ENCODE measurements around the gene ZNF532.

The ZNF532 gene

DNA sequence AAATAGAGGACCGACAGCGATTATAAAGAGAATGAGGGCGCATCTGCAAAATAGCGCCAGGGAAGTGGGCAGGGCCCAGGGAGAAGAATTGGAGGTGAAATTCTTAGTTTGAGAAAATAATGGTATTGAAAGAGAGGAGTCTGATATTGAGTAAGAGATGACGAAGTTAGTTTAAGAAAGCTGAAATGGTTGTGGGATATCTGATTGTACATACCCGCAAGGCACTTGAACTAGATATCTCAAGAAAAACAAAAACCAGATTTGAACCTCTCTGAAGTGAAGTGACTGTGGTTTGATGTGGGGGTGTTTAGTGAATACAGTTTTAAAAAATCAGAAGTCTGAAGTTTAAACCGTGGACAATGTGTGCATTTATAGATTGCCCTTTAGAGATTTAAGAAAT, 38.9 kb downstream of the ZNF532 start:
- DNase-seq (ENCODE audit: extremely low read depth, low read depth) = no peak
- TF ChIP-seq, protein P1, sequence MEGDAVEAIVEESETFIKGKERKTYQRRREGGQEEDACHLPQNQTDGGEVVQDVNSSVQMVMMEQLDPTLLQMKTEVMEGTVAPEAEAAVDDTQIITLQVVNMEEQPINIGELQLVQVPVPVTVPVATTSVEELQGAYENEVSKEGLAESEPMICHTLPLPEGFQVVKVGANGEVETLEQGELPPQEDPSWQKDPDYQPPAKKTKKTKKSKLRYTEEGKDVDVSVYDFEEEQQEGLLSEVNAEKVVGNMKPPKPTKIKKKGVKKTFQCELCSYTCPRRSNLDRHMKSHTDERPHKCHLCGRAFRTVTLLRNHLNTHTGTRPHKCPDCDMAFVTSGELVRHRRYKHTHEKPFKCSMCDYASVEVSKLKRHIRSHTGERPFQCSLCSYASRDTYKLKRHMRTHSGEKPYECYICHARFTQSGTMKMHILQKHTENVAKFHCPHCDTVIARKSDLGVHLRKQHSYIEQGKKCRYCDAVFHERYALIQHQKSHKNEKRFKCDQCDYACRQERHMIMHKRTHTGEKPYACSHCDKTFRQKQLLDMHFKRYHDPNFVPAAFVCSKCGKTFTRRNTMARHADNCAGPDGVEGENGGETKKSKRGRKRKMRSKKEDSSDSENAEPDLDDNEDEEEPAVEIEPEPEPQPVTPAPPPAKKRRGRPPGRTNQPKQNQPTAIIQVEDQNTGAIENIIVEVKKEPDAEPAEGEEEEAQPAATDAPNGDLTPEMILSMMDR (IDR thresholded peaks at IDR 0.05; ENCODE audit: low read depth, low read length) = no peak

DNA sequence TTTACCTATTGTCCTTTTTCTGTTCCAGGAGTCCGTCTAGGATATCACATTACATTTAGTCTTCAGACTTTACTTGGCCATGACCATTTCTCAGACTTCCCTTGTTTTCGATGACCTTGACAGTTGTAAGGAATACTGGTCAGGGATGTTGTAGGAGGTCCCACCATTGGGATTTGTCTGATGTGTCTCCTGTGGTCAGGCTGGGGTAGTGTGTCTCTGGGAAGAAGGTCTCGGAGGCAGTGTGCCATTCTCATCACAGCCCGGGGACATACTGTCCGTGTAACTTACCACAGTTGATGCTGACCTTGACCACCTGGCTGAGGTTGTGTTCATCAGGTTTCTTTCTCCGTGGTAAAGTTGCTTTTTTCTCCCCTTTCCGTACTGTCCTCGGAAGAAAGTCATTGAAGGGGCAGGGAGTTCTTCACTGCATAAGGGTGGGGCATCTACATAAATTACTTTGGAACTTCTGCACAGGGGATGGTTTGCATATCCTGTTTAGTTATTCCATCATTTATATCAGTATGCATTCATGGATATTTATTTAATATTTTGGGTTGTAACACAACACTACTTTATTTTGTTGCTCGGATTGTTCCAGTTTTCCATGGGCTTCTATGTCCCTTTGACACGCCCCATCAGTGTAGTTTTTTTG, 41.2 kb downstream of the ZNF532 start:
- no peak for DNase-seq (ENCODE audit: extremely low read depth, low read depth)
- TF ChIP-seq, protein P1 (IDR thresholded peaks at IDR 0.05; ENCODE audit: low read depth, low read length) = no peak

DNA sequence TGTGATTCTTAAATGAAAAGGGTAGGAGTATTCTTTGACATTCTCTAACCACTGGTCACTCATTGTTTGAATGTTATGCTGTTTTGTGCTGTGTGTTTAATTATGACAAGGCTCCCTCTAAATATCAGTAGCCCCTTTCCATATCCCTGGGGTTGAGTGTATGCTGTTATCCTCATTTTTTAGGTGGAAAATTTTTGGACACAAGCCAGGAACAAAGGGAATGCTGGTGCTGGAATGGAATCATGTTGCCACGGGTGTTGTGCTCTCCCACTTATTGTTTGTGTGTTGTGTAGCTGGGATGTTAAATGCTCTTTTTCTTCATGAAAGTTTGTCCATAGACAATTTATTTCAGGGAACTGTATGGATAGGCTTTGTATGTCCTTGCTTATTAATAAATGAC, 43.3 kb downstream of the ZNF532 start:
- DNase-seq (ENCODE audit: extremely low read depth, low read depth) = no peak
- TF ChIP-seq, protein P1 (IDR thresholded peaks at IDR 0.05; ENCODE audit: low read depth, low read length) = no peak

DNA sequence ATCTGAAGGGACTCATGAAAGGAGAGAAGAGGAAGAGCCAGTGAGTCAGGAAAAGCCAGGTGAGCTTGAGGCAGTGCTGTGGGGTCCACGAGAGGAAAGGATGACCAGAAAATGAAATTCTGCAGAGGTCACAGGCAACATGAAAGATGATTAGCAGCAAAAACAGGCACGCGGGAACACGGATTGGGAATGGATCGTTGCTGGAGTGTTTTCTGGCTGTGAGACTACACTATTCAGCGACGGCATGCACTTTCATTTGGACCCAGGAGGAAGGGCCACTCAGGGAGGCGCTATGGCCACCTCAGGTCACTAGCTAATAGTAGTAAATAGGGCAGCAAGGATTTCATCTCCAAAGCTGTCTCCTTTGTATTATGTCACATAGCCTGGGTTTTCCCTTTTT, 44.8 kb downstream of the ZNF532 start:
- DNase-seq (ENCODE audit: extremely low read depth, low read depth) = no peak

DNA sequence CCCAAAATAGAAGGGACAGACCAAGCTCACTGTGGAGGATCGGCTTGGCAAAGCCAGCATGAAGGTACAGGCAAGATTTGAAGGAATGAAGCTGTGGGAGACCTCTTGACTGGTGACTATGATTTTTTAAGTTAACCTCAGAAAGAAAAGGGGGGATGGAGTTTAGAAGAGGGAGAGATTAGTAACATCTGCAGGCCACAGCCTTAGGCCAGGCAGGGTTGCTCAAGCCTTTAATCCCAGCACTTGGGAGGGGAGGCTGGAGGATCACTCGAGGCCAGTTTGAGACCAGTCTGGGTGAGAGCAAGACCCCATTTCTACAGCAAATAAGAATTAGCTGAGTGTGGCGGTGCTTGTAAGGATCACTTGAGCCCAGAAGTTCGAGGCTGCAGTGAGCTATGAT, 46.6 kb downstream of the ZNF532 start:
- peak; percentile 20 for DNase-seq (ENCODE audit: extremely low read depth, low read depth)
- TF ChIP-seq, protein P1 (IDR thresholded peaks at IDR 0.05; ENCODE audit: low read depth, low read length) = no peak

More for the DNA sequence above, 44.8 kb downstream of the ZNF532 start:
- TF ChIP-seq, protein P1 (IDR thresholded peaks at IDR 0.05; ENCODE audit: low read depth, low read length) = no peak

DNA sequence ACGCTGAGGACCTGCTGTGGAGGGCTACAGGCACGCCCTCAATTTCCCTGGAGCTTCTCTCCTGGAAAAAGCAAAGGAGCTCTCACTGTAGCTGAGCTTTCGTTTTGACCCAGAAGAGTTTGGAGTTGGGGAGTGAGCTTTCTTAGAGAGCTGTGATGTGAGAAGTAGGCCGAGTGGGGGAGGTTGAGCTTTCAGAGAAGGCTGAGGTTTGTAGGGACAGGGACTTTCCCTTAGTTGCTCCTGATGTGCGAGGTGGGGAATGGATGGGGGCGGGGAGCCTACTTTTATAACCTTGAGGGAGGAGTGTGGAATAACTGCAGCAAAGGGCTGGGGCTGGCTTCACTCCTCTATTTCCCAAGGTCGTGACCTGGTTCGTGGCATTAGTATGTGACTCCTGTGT, 47.1 kb downstream of the ZNF532 start:
- TF ChIP-seq, protein P1 (IDR thresholded peaks at IDR 0.05; ENCODE audit: low read depth, low read length) = no peak
- DNase-seq (ENCODE audit: extremely low read depth, low read depth) = no peak

DNA sequence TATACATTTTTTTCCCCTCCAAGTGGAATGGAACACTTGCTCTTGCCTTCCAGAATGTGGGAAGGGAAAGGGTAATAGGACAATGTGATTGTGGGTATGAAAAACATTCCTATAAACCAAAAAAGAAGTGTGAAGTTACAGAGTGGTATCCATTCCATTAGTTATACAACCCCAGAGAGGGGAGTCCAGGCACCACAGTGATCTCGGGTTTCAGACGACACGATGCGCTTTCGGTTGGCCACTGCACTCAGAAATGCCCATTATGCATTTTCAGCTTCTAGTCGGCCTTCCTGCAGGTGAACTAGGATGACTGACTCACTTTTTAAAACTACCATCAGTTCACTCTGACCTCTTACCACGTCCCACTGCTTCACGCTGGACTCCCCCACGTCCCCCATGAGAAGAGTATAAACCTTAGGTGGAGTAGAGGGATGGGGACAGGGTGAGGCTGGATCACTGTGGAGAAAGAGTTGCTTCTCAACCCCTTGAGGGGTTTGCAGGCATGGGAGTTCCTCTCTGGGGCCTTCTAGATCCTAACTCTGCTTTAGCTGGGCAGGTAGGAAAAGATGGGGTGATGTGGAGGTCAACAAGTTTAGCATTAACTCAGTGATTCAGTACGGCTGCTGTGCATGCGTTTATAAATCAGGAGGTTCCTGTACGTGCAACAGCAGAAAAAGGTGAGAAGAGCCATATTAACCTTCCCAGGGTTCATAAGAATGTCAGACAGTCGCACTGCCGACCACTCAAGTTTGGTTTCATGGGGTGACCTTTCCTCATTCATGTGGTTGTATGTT, 50.5 kb downstream of the ZNF532 start:
- DNase-seq (ENCODE audit: extremely low read depth, low read depth) = no peak
- TF ChIP-seq, protein P1 (IDR thresholded peaks at IDR 0.05; ENCODE audit: low read depth, low read length) = no peak

All from AG09319 (cell line).